WTC11 (cell line): ENCODE results near the gene RAC3.

Experiments used
- ESRRA ChIP-seq: sonication (generic); formaldehyde crosslinking; IDR thresholded peaks from 2 replicates; pipeline ENCODE4 v1.8.1; 2022; ENCODE audit warnings: mild to moderate bottlenecking, missing genetic modification reagents, borderline replicate concordance
- ETV6 ChIP-seq: sonication (generic); formaldehyde crosslinking; IDR thresholded peaks from 2 replicates; pipeline ENCODE4 v1.8.1; 2022; ENCODE audit warnings: mild to moderate bottlenecking, missing genetic modification reagents
- JAZF1 ChIP-seq: fragments of 250-450 bp; sonication (Bioruptor Pico); IDR thresholded peaks from 2 replicates; pipeline ENCODE4 v1.9.0; 2021; ENCODE audit warnings: moderate library complexity, mild to moderate bottlenecking, inconsistent platforms
- PRRX2 ChIP-seq: fragments of 250-450 bp; sonication (Bioruptor Pico); IDR thresholded peaks from 2 replicates; pipeline ENCODE4 v1.8.0; 2021; ENCODE audit warnings: mild to moderate bottlenecking
- SOX15 ChIP-seq: fragments of 250-450 bp; sonication (Bioruptor Pico); IDR thresholded peaks from 2 replicates; pipeline ENCODE4 v1.9.0; 2021; ENCODE audit warnings: mild to moderate bottlenecking
- SP1 ChIP-seq: sonication (generic); formaldehyde crosslinking; conservative IDR thresholded peaks from 2 replicates; pipeline ENCODE4 v1.8.1; 2022; ENCODE audit warnings: missing genetic modification reagents
- TEAD4 ChIP-seq: sonication (generic); formaldehyde crosslinking; IDR thresholded peaks from 2 replicates; pipeline ENCODE4 v1.8.0; 2022; ENCODE audit warnings: mild to moderate bottlenecking, missing genetic modification reagents
- ZNF416 ChIP-seq: fragments of 250-450 bp; sonication (Bioruptor Pico); IDR thresholded peaks from 2 replicates; pipeline ENCODE4 v1.9.0; 2021; ENCODE audit warnings: mild to moderate bottlenecking, inconsistent platforms
- TF ChIP-seq, protein P1 (sequence below): sonication (generic); formaldehyde crosslinking; IDR thresholded peaks from 2 replicates; pipeline ENCODE4 v1.8.1; 2022; ENCODE audit warnings: mild to moderate bottlenecking, missing genetic modification reagents, moderate library complexity, borderline replicate concordance
- TF ChIP-seq, protein P2 (sequence below): sonication (generic); formaldehyde crosslinking; IDR thresholded peaks from 2 replicates; pipeline ENCODE4 v1.8.0; 2022; ENCODE audit warnings: mild to moderate bottlenecking, missing genetic modification reagents
- TF ChIP-seq, protein P3 (sequence below): fragments of 200-600 bp; IDR thresholded peaks from 2 replicates; pipeline ENCODE4 v1.8.0; 2022; ENCODE audit warnings: antibody characterized with exemption
- TF ChIP-seq, protein P4 (sequence below): sonication (generic); formaldehyde crosslinking; IDR thresholded peaks from 2 replicates; pipeline ENCODE4 v1.8.1; 2023; ENCODE audit warnings: mild to moderate bottlenecking, missing genetic modification reagents

DNA sequence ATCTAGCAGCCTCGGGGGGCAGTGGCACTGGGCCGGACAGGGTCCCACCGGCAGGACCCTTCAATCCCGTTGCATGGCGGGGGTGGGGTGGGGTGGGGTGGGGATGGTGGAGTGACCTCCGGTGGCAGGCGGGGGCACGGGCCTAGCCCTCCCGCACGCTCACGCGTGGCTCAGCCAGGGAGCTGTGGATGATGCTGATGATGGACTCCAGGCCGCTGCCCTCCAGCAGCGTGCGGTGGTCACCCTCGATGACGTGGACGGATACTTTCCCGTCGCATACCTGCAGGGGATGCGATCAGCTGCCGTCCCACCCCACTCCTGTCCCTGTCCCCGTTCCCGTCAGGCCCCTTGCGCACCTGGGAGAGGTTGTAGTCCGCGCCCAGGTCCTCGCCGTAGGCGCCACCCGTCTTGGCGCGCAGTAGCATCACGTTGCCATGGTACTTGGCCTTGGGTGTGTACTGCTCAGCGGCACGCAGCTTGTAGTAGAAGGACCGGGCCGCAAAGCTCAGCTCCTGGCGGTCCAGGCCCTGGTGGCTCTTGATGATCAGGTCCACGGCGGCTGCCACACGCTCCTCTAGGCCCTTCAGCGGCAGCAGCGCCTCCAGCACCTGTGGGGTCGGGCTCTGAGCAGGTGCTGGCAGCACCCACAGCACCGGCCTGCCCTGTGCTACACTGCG is 47.7 kb downstream of the RAC3 start:
- TF ChIP-seq, protein P1, sequence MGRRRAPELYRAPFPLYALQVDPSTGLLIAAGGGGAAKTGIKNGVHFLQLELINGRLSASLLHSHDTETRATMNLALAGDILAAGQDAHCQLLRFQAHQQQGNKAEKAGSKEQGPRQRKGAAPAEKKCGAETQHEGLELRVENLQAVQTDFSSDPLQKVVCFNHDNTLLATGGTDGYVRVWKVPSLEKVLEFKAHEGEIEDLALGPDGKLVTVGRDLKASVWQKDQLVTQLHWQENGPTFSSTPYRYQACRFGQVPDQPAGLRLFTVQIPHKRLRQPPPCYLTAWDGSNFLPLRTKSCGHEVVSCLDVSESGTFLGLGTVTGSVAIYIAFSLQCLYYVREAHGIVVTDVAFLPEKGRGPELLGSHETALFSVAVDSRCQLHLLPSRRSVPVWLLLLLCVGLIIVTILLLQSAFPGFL (CRISPR knock-in tag) = no peak
- TF ChIP-seq, protein P2, sequence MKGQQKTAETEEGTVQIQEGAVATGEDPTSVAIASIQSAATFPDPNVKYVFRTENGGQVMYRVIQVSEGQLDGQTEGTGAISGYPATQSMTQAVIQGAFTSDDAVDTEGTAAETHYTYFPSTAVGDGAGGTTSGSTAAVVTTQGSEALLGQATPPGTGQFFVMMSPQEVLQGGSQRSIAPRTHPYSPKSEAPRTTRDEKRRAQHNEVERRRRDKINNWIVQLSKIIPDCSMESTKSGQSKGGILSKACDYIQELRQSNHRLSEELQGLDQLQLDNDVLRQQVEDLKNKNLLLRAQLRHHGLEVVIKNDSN (CRISPR knock-in tag) = no peak
- TF ChIP-seq SOX15 (CRISPR knock-in tag) (no peak), JAZF1 (CRISPR knock-in tag) (no peak), ESRRA (no peak), TEAD4 (CRISPR knock-in tag) (no peak), ZNF416 (no peak), ETV6 (CRISPR knock-in tag) (no peak), PRRX2 (CRISPR knock-in tag) (no peak), SP1 (no peak)
- TF ChIP-seq, protein P3, sequence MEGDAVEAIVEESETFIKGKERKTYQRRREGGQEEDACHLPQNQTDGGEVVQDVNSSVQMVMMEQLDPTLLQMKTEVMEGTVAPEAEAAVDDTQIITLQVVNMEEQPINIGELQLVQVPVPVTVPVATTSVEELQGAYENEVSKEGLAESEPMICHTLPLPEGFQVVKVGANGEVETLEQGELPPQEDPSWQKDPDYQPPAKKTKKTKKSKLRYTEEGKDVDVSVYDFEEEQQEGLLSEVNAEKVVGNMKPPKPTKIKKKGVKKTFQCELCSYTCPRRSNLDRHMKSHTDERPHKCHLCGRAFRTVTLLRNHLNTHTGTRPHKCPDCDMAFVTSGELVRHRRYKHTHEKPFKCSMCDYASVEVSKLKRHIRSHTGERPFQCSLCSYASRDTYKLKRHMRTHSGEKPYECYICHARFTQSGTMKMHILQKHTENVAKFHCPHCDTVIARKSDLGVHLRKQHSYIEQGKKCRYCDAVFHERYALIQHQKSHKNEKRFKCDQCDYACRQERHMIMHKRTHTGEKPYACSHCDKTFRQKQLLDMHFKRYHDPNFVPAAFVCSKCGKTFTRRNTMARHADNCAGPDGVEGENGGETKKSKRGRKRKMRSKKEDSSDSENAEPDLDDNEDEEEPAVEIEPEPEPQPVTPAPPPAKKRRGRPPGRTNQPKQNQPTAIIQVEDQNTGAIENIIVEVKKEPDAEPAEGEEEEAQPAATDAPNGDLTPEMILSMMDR = no peak
- TF ChIP-seq, protein P4, sequence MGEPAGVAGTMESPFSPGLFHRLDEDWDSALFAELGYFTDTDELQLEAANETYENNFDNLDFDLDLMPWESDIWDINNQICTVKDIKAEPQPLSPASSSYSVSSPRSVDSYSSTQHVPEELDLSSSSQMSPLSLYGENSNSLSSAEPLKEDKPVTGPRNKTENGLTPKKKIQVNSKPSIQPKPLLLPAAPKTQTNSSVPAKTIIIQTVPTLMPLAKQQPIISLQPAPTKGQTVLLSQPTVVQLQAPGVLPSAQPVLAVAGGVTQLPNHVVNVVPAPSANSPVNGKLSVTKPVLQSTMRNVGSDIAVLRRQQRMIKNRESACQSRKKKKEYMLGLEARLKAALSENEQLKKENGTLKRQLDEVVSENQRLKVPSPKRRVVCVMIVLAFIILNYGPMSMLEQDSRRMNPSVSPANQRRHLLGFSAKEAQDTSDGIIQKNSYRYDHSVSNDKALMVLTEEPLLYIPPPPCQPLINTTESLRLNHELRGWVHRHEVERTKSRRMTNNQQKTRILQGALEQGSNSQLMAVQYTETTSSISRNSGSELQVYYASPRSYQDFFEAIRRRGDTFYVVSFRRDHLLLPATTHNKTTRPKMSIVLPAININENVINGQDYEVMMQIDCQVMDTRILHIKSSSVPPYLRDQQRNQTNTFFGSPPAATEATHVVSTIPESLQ (CRISPR knock-in tag) = no peak
